Measurements from ENCODE around the gene SLC39A7. TPM values are rescaled to one million over a fixed set of nuclear protein-coding genes. Genes with fewer than 3 reads are reported as not detected.

SLC39A7 gene
- total and polyA plus RNA-seq, 3 experiments from 2014 or later: 32.9 to 63.6 (median 63.1) TPM

DNA sequence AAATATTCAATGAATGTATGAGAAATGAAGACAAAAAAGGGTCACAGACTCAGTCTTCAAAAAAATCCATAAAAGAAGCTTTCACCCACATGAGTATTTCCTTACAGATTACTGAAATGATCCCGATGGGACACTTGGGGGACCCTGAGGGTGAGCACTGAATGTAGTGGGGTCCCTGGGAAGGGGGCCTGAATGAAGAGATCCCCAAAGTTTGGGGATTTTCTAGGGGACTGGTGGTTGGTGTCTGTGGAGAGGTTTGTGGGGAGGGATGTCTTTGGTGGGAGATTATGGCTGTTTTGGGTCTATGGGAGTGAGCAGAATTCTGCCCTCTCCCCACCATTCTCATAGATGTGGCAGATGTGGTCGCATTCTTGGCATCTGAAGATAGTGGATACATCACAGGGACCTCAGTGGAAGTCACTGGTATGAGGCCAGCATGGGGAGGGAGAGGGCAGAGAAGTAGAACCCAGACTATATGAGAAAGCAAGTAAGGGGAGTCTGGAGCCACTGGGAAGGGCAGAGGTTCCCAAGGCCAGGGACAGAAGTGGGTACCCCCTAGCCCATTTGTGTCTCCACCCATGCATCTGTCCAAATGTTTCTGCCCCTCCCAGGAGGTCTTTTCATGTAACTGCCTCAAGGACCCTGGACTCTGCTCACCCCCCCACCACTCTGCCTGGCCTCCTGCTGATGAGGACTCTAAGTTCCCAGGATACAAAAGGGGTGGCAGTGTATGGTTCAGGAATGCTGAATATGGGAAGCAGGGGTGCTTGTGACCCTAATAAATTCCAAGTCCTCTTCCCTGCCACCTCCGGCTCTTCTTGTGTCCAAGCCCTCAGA is 5.6 kb downstream of the SLC39A7 start:
- ChIA-PET CTCF (no interaction called here), POLR2A (no interaction called here)
- Histone ChIP-seq H3K27me3 (ENCODE audit: insufficient read depth, low read length, poor library complexity, severe bottlenecking) (no peaks in the 10 kb centered on the region), H3K4me1 (ENCODE audit: insufficient read depth, low read length) (peaks cover 57% of the 10 kb centered on the region), H3K9me3 (ENCODE audit: low read length) (no peaks in the 10 kb centered on the region), H3K27ac (ENCODE audit: low read depth, low read length) (no peak overlapping the region), H3K36me3 (ENCODE audit: insufficient read depth, low read length) (peaks cover 34% of the 10 kb centered on the region), H3K4me3 (ENCODE audit: low read length) (no peak overlapping the region)
- Mint-ChIP-seq H3K27ac (peak overlapping the region; percentile 22 to 96 (median 84)), H3K9me3 (no peaks in the 10 kb centered on the region), H3K36me3 (peaks cover 16 to 61% (median 19%) of the 10 kb centered on the region in 3 donors), H3K4me3 (peak overlapping the region; percentile 76 to 99 (median 94)), H3K4me1 (peaks cover 57 to 68% (median 59%) of the 10 kb centered on the region in 3 donors), H3K27me3 (no peaks in the 10 kb centered on the region)
- no peak for DNase-seq

GRCh38 chr6:33206864-33207551 is 6.3 kb downstream of the SLC39A7 start:
- Histone ChIP-seq H3K9me3 (ENCODE audit: low read length) (no peaks in the 10 kb centered on the region), H3K27me3 (ENCODE audit: insufficient read depth, low read length, poor library complexity, severe bottlenecking) (no peaks in the 10 kb centered on the region), H3K4me1 (ENCODE audit: insufficient read depth, low read length) (peaks cover 49% of the 10 kb centered on the region), H3K27ac (ENCODE audit: low read depth, low read length) (peak overlapping the region; percentile 95), H3K4me3 (ENCODE audit: low read length) (no peak overlapping the region), H3K36me3 (ENCODE audit: insufficient read depth, low read length) (peaks cover 30% of the 10 kb centered on the region)
- Mint-ChIP-seq H3K27ac (peak overlapping the region in 1 of 8 donors; percentile 90), H3K4me3 (peak overlapping the region; percentile 76 to 99 (median 94)), H3K9me3 (no peaks in the 10 kb centered on the region), H3K27me3 (no peaks in the 10 kb centered on the region), H3K36me3 (peaks cover 16 to 58% (median 19%) of the 10 kb centered on the region in 3 donors), H3K4me1 (peaks cover 50 to 60% (median 51%) of the 10 kb centered on the region in 3 donors)
- no peak for DNase-seq
- POLR2A ChIA-PET: interaction anchor here (1.4 to 1.9 kb wide), 2 partner anchors 42 to 239 kb away, joined by 6 to 12 read pairs; partner anchors contain the start of gene BRD2
- CTCF ChIA-PET: interaction anchor here (2.2 kb wide), 1 partner anchor 41 kb away, joined by 11 read pairs; no protein-coding TSS in a partner anchor

DNA sequence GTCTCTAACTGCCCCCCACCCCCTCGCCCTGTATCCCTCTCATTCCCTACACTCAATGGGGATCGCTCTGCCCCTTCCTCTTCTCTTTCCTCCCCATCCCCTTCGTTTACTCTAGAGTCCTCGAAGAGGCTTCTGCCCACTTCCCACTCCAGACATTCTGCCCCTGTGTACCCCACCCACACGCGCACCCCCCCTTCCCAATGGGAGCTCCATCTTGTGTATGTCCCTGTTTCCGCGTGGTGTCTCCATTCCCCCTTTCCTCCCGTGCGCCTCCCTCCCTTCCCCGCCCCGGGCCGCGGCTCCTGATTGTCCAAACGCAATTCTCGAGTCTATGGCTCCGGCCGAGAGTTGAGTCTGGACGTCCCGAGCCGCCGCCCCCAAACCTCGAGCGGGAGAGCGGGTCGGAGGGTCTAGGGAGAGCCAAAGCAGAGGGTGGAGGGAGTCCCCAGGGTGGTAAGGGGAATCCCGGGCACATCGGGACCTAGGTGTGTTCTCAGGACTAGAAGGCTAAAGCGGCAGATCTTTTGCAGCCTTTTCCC is 7.0 kb downstream of the SLC39A7 start:
- Histone ChIP-seq H3K27ac (ENCODE audit: low read depth, low read length) (peak overlapping the region; percentile 95), H3K9me3 (ENCODE audit: low read length) (no peaks in the 10 kb centered on the region), H3K4me3 (ENCODE audit: low read length) (peak overlapping the region; percentile 77), H3K27me3 (ENCODE audit: insufficient read depth, low read length, poor library complexity, severe bottlenecking) (no peaks in the 10 kb centered on the region), H3K36me3 (ENCODE audit: insufficient read depth, low read length) (peaks cover 24% of the 10 kb centered on the region), H3K4me1 (ENCODE audit: insufficient read depth, low read length) (peaks cover 47% of the 10 kb centered on the region)
- Mint-ChIP-seq H3K27me3 (peaks cover 1 to 2% of the 10 kb centered on the region in 2 donors), H3K9me3 (no peaks in the 10 kb centered on the region), H3K27ac (peak overlapping the region; percentile 80 to 99 (median 90)), H3K4me1 (peaks cover 46 to 57% (median 49%) of the 10 kb centered on the region in 3 donors), H3K4me3 (peak overlapping the region; percentile 81 to 95 (median 90)), H3K36me3 (peaks cover 15 to 57% (median 16%) of the 10 kb centered on the region in 3 donors)
- ChIA-PET CTCF (interaction anchor here (0.9 to 2.2 kb wide), 2 partner anchors 41 to 223 kb away, joined by 3 to 11 read pairs; no protein-coding TSS in a partner anchor), POLR2A (interaction anchor here (0.6 to 1.9 kb wide), 6 partner anchors 8 to 240 kb away, joined by 3 to 12 read pairs (median 5); partner anchors contain the start of gene BRD2)
- DNase-seq: peak in 3 of 5 donors; percentile 18 to 36 (median 33)

GRCh38 chr6:33208091-33208967 is 7.7 kb downstream of the SLC39A7 start, which contains the start of gene RING1:
TSS of gene RING1 (plus strand) at chr6:33208500. CDS start at chr6:33208823, 323 bp downstream.
- Mint-ChIP-seq H3K27me3 (peaks cover 4 to 9% of the 10 kb centered on the region in 2 donors), H3K36me3 (peaks cover 8 to 51% (median 9%) of the 10 kb centered on the region in 3 donors), H3K4me1 (peaks cover 46 to 57% (median 49%) of the 10 kb centered on the region in 3 donors), H3K27ac (peak within 1 kb of the TSS; percentile 85 to 99 (median 97)), H3K9me3 (no peaks in the 10 kb centered on the region), H3K4me3 (peak within 1 kb of the TSS; percentile 81 to 95 (median 90))
- H3K27me3 ChIP-seq (ENCODE audit: insufficient read depth, low read length, poor library complexity, severe bottlenecking): no peaks in the 10 kb centered on the region
- peaks cover 17% of the 10 kb centered on the region for H3K36me3 ChIP-seq (ENCODE audit: insufficient read depth, low read length)
- ChIA-PET CTCF (interaction anchor here (0.9 to 2.2 kb wide), 6 partner anchors 10 to 224 kb away, joined by 3 to 11 read pairs (median 4); no protein-coding TSS in a partner anchor), POLR2A (interaction anchor here (0.6 to 1.9 kb wide), 10 partner anchors 9 to 240 kb away, joined by 3 to 12 read pairs (median 4); partner anchors contain the start of genes B3GALT4 and BRD2)
- peak; percentile 86 to 92 (median 87) for DNase-seq
- peak within 1 kb of the TSS; percentile 77 for H3K4me3 ChIP-seq (ENCODE audit: low read length)
- no peaks in the 10 kb centered on the region for H3K9me3 ChIP-seq (ENCODE audit: low read length)
- peaks cover 48% of the 10 kb centered on the region for H3K4me1 ChIP-seq (ENCODE audit: insufficient read depth, low read length)
- peak within 1 kb of the TSS; percentile 95 for H3K27ac ChIP-seq (ENCODE audit: low read depth, low read length)

DNA sequence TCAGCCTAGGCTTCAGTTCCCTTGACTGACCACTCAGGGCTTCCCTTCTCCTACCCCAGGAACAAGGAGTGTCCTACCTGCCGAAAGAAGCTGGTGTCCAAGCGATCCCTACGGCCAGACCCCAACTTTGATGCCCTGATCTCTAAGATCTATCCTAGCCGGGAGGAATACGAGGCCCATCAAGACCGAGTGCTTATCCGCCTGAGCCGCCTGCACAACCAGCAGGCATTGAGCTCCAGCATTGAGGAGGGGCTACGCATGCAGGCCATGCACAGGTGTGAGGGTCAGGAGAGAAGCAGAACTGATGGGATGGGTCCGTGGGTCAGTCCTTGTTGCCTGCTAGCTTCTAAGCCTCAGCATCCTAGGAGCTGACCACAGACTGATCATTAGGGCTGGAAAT is 9.2 kb downstream of the SLC39A7 start:
- H3K4me1 ChIP-seq (ENCODE audit: insufficient read depth, low read length): peaks cover 43% of the 10 kb centered on the region
- no peak for DNase-seq

GRCh38 chr6:33211136-33211535 is 10.5 kb downstream of the SLC39A7 start:
- Mint-ChIP-seq H3K27me3 (peaks cover 12 to 34% of the 10 kb centered on the region in 2 donors), H3K4me1 (peaks cover 30 to 41% (median 34%) of the 10 kb centered on the region in 3 donors), H3K4me3 (no peak overlapping the region), H3K36me3 (peaks cover 7 to 39% (median 9%) of the 10 kb centered on the region in 3 donors), H3K9me3 (no peaks in the 10 kb centered on the region), H3K27ac (no peak overlapping the region)
- H3K36me3 ChIP-seq (ENCODE audit: insufficient read depth, low read length): peaks cover 15% of the 10 kb centered on the region
- ChIA-PET POLR2A (no interaction called here), CTCF (interaction anchor here (1.2 kb wide), 2 partner anchors 37 to 215 kb away, joined by 3 read pairs; no protein-coding TSS in a partner anchor)
- H3K4me1 ChIP-seq (ENCODE audit: insufficient read depth, low read length): peaks cover 31% of the 10 kb centered on the region
- no peak for DNase-seq
- no peaks in the 10 kb centered on the region for H3K27me3 ChIP-seq (ENCODE audit: insufficient read depth, low read length, poor library complexity, severe bottlenecking)
- no peaks in the 10 kb centered on the region for H3K9me3 ChIP-seq (ENCODE audit: low read length)
- H3K27ac ChIP-seq (ENCODE audit: low read depth, low read length): no peak overlapping the region
- H3K4me3 ChIP-seq (ENCODE audit: low read length): no peak overlapping the region

More for the DNA sequence above, 9.2 kb downstream of the SLC39A7 start:
- Mint-ChIP-seq H3K27ac (peak overlapping the region in 6 of 8 donors; percentile 43 to 97 (median 94)), H3K4me3 (peak overlapping the region in 6 of 7 donors; percentile 11 to 94 (median 90)), H3K36me3 (peaks cover 7 to 42% (median 9%) of the 10 kb centered on the region in 3 donors), H3K4me1 (peaks cover 43 to 54% (median 44%) of the 10 kb centered on the region in 3 donors), H3K27me3 (peaks cover 9 to 21% of the 10 kb centered on the region in 2 donors), H3K9me3 (no peaks in the 10 kb centered on the region)
- Histone ChIP-seq H3K27ac (ENCODE audit: low read depth, low read length) (no peak overlapping the region), H3K9me3 (ENCODE audit: low read length) (no peaks in the 10 kb centered on the region), H3K27me3 (ENCODE audit: insufficient read depth, low read length, poor library complexity, severe bottlenecking) (no peaks in the 10 kb centered on the region), H3K4me3 (ENCODE audit: low read length) (no peak overlapping the region), H3K36me3 (ENCODE audit: insufficient read depth, low read length) (peaks cover 15% of the 10 kb centered on the region)
- ChIA-PET POLR2A (no interaction called here), CTCF (interaction anchor here (1.2 to 1.7 kb wide), 3 partner anchors 12 to 84 kb away, joined by 3 to 4 read pairs (median 3); no protein-coding TSS in a partner anchor)
